ENCODE measurements around the gene NOSIP. TPM values are rescaled to one million over a fixed set of nuclear protein-coding genes. Genes with fewer than 3 reads are reported as not detected.

The NOSIP gene
- total and polyA plus RNA-seq, 3 experiments from 2014 or later: 62.5 to 414 (median 64.3) TPM

- Histone ChIP-seq H3K4me3 (ENCODE audit: low read length) (no peak overlapping the region), H3K27ac (ENCODE audit: low read depth, low read length) (no peak overlapping the region), H3K27me3 (ENCODE audit: insufficient read depth, low read length, poor library complexity, severe bottlenecking) (no peaks in the 10 kb centered on the region), H3K9me3 (ENCODE audit: low read length) (no peaks in the 10 kb centered on the region), H3K36me3 (ENCODE audit: insufficient read depth, low read length) (peaks cover 39% of the 10 kb centered on the region), H3K4me1 (ENCODE audit: insufficient read depth, low read length) (no peaks in the 10 kb centered on the region)
- Mint-ChIP-seq H3K27ac (no peak overlapping the region), H3K4me3 (no peak overlapping the region), H3K9me3 (no peaks in the 10 kb centered on the region), H3K27me3 (no peaks in the 10 kb centered on the region), H3K36me3 (peaks cover 7 to 70% (median 8%) of the 10 kb centered on the region in 3 donors), H3K4me1 (peaks cover 12 to 19% (median 16%) of the 10 kb centered on the region in 3 donors)
- DNase-seq: no peak
- ChIA-PET CTCF (interaction anchor here (1.4 kb wide), 1 partner anchor 24 kb away, joined by 3 read pairs; the partner anchor contains the start of gene RRAS), POLR2A (no interaction called here)
These were observed 35.5 kb upstream of the NOSIP start for GRCh38 chr19:49615861-49616260.

- Mint-ChIP-seq H3K27ac (peak overlapping the region in 7 of 8 donors; percentile 63 to 94 (median 79)), H3K4me3 (peak overlapping the region in 3 of 7 donors; percentile 15 to 76 (median 39)), H3K36me3 (peaks cover 7 to 75% (median 8%) of the 10 kb centered on the region in 3 donors), H3K4me1 (peaks cover 12 to 23% (median 16%) of the 10 kb centered on the region in 3 donors), H3K27me3 (no peaks in the 10 kb centered on the region), H3K9me3 (no peaks in the 10 kb centered on the region)
- H3K4me3 ChIP-seq (ENCODE audit: low read length): no peak overlapping the region
- no peak overlapping the region for H3K27ac ChIP-seq (ENCODE audit: low read depth, low read length)
- H3K4me1 ChIP-seq (ENCODE audit: insufficient read depth, low read length): no peaks in the 10 kb centered on the region
- no peaks in the 10 kb centered on the region for H3K27me3 ChIP-seq (ENCODE audit: insufficient read depth, low read length, poor library complexity, severe bottlenecking)
- DNase-seq: no peak
- no peaks in the 10 kb centered on the region for H3K9me3 ChIP-seq (ENCODE audit: low read length)
- ChIA-PET POLR2A (no interaction called here), CTCF (no interaction called here)
- H3K36me3 ChIP-seq (ENCODE audit: insufficient read depth, low read length): peaks cover 33% of the 10 kb centered on the region
These were observed 33.9 kb upstream of the NOSIP start for GRCh38 chr19:49614096-49614833.

GRCh38 chr19:49613374-49613773 is 33.0 kb upstream of the NOSIP start:
- ChIA-PET POLR2A (no interaction called here), CTCF (interaction anchor here (0.7 kb wide), 1 partner anchor 23 kb away, joined by 4 read pairs; no protein-coding TSS in a partner anchor)
- H3K27ac Mint-ChIP-seq: peak overlapping the region in 3 of 8 donors; percentile 54 to 94 (median 63)
- H3K36me3 Mint-ChIP-seq: peaks cover 7 to 77% (median 8%) of the 10 kb centered on the region in 3 donors
- H3K9me3 Mint-ChIP-seq: no peaks in the 10 kb centered on the region
- DNase-seq: no peak
- no peaks in the 10 kb centered on the region for H3K27me3 Mint-ChIP-seq
- H3K9me3 ChIP-seq (ENCODE audit: low read length): no peaks in the 10 kb centered on the region
- no peaks in the 10 kb centered on the region for H3K27me3 ChIP-seq (ENCODE audit: insufficient read depth, low read length, poor library complexity, severe bottlenecking)
- H3K4me3 Mint-ChIP-seq: no peak overlapping the region
- H3K4me3 ChIP-seq (ENCODE audit: low read length): no peak overlapping the region
- peaks cover 12 to 23% (median 16%) of the 10 kb centered on the region in 3 donors for H3K4me1 Mint-ChIP-seq
- H3K4me1 ChIP-seq (ENCODE audit: insufficient read depth, low read length): no peaks in the 10 kb centered on the region
- H3K36me3 ChIP-seq (ENCODE audit: insufficient read depth, low read length): peaks cover 32% of the 10 kb centered on the region
- H3K27ac ChIP-seq (ENCODE audit: low read depth, low read length): no peak overlapping the region

- ChIA-PET CTCF (interaction anchor here (0.9 kb wide), 1 partner anchor 10 kb away, joined by 5 read pairs; no protein-coding TSS in a partner anchor), POLR2A (interaction anchor here (0.7 kb wide), 1 partner anchor 21 kb away, joined by 4 read pairs; no protein-coding TSS in a partner anchor)
- H3K36me3 ChIP-seq (ENCODE audit: insufficient read depth, low read length): peaks cover 21% of the 10 kb centered on the region
- Mint-ChIP-seq H3K27me3 (no peaks in the 10 kb centered on the region), H3K4me3 (no peak overlapping the region), H3K27ac (peak overlapping the region in 1 of 8 donors; percentile 97), H3K4me1 (peaks cover 12 to 32% (median 19%) of the 10 kb centered on the region in 3 donors), H3K36me3 (peaks cover 0 to 65% (median 2%) of the 10 kb centered on the region in 3 donors), H3K9me3 (no peaks in the 10 kb centered on the region)
- no peaks in the 10 kb centered on the region for H3K27me3 ChIP-seq (ENCODE audit: insufficient read depth, low read length, poor library complexity, severe bottlenecking)
- H3K4me1 ChIP-seq (ENCODE audit: insufficient read depth, low read length): no peaks in the 10 kb centered on the region
- H3K27ac ChIP-seq (ENCODE audit: low read depth, low read length): no peak overlapping the region
- no peak for DNase-seq
- no peak overlapping the region for H3K4me3 ChIP-seq (ENCODE audit: low read length)
- H3K9me3 ChIP-seq (ENCODE audit: low read length): no peaks in the 10 kb centered on the region
These were observed 29.2 kb upstream of the NOSIP start for GRCh38 chr19:49609499-49610092.

- Histone ChIP-seq H3K27me3 (ENCODE audit: insufficient read depth, low read length, poor library complexity, severe bottlenecking) (no peaks in the 10 kb centered on the region), H3K36me3 (ENCODE audit: insufficient read depth, low read length) (peaks cover 19% of the 10 kb centered on the region), H3K27ac (ENCODE audit: low read depth, low read length) (no peak overlapping the region), H3K4me1 (ENCODE audit: insufficient read depth, low read length) (no peaks in the 10 kb centered on the region), H3K9me3 (ENCODE audit: low read length) (no peaks in the 10 kb centered on the region), H3K4me3 (ENCODE audit: low read length) (no peak overlapping the region)
- H3K27me3 Mint-ChIP-seq: no peaks in the 10 kb centered on the region
- peaks cover 4 to 31% (median 11%) of the 10 kb centered on the region in 3 donors for H3K4me1 Mint-ChIP-seq
- H3K9me3 Mint-ChIP-seq: no peaks in the 10 kb centered on the region
- peaks cover 0 to 73% (median 4%) of the 10 kb centered on the region in 3 donors for H3K36me3 Mint-ChIP-seq
- H3K27ac Mint-ChIP-seq: peak overlapping the region in 1 of 8 donors; percentile 45
- POLR2A ChIA-PET: no interaction called here
- DNase-seq: no peak
- CTCF ChIA-PET: no interaction called here
- no peak overlapping the region for H3K4me3 Mint-ChIP-seq
These were observed 25.2 kb upstream of the NOSIP start for GRCh38 chr19:49605605-49606004.

- H3K36me3 Mint-ChIP-seq: peaks cover 0 to 72% (median 10%) of the 10 kb centered on the region in 3 donors
- H3K4me3 ChIP-seq (ENCODE audit: low read length): no peak overlapping the region
- no peaks in the 10 kb centered on the region for H3K27me3 Mint-ChIP-seq
- no peaks in the 10 kb centered on the region for H3K4me1 ChIP-seq (ENCODE audit: insufficient read depth, low read length)
- POLR2A ChIA-PET: interaction anchor here (1.1 kb wide), 1 partner anchor 8 kb away, joined by 3 read pairs; no protein-coding TSS in a partner anchor
- peaks cover 28% of the 10 kb centered on the region for H3K36me3 ChIP-seq (ENCODE audit: insufficient read depth, low read length)
- H3K9me3 Mint-ChIP-seq: no peaks in the 10 kb centered on the region
- H3K27ac Mint-ChIP-seq: peak overlapping the region in 2 of 8 donors; percentile 66 to 77
- no peaks in the 10 kb centered on the region for H3K27me3 ChIP-seq (ENCODE audit: insufficient read depth, low read length, poor library complexity, severe bottlenecking)
- H3K27ac ChIP-seq (ENCODE audit: low read depth, low read length): no peak overlapping the region
- CTCF ChIA-PET: interaction anchor here (0.8 kb wide), 1 partner anchor 15 kb away, joined by 3 read pairs; no protein-coding TSS in a partner anchor
- H3K4me3 Mint-ChIP-seq: no peak overlapping the region
- peaks cover 10 to 43% (median 16%) of the 10 kb centered on the region in 3 donors for H3K4me1 Mint-ChIP-seq
- H3K9me3 ChIP-seq (ENCODE audit: low read length): no peaks in the 10 kb centered on the region
- no peak for DNase-seq
These were observed 22.4 kb upstream of the NOSIP start for GRCh38 chr19:49602806-49603205.

- DNase-seq: no peak
- Mint-ChIP-seq H3K4me1 (peaks cover 10 to 39% (median 13%) of the 10 kb centered on the region in 3 donors), H3K27me3 (no peaks in the 10 kb centered on the region), H3K9me3 (no peaks in the 10 kb centered on the region), H3K27ac (no peak overlapping the region), H3K4me3 (no peak overlapping the region), H3K36me3 (peaks cover 0 to 64% (median 8%) of the 10 kb centered on the region in 3 donors)
- Histone ChIP-seq H3K27me3 (ENCODE audit: insufficient read depth, low read length, poor library complexity, severe bottlenecking) (no peaks in the 10 kb centered on the region), H3K27ac (ENCODE audit: low read depth, low read length) (no peak overlapping the region), H3K9me3 (ENCODE audit: low read length) (no peaks in the 10 kb centered on the region), H3K36me3 (ENCODE audit: insufficient read depth, low read length) (peaks cover 22% of the 10 kb centered on the region), H3K4me1 (ENCODE audit: insufficient read depth, low read length) (no peaks in the 10 kb centered on the region), H3K4me3 (ENCODE audit: low read length) (no peak overlapping the region)
- ChIA-PET CTCF (no interaction called here), POLR2A (interaction anchor here (0.6 kb wide), 1 partner anchor 527 kb away, joined by 5 read pairs; no protein-coding TSS in a partner anchor)
These were observed 21.2 kb upstream of the NOSIP start for GRCh38 chr19:49601482-49602038.

Measured in CD8-positive, alpha-beta memory T cell (primary cell).